Epithelial cell of proximal tubule (primary cell): ENCODE results near the gene SLU7. TPM values are rescaled to one million over a fixed set of nuclear protein-coding genes. Genes with fewer than 3 reads are reported as not detected.

Experiments
- DNase-seq: peaks from one replicate; pipeline ENCODE4 v3.0.0-alpha.2; 2011; ENCODE audit warnings: low read depth
- H3K4me3 ChIP-seq: 2 replicates; pipeline ENCODE4 v1.5.1; 2011; ENCODE audit warnings: low read depth, mild to moderate bottlenecking, low read length
- total RNA-seq: library from RNA; depleted of rRNA; stranded (reverse); fragments of >200 nt; gene quantifications from 2 replicates; pipeline ENCODE4 v1.2.3, GENCODE V29; 2015
- TF ChIP-seq, protein P1 (sequence below): conservative IDR thresholded peaks from 2 replicates; pipeline ENCODE4 v1.5.1; 2012; ENCODE audit warnings: low read depth, mild to moderate bottlenecking, low read length

SLU7 gene
- total RNA-seq, 1 donor from 2014 or later = 59.0 TPM

DNA sequence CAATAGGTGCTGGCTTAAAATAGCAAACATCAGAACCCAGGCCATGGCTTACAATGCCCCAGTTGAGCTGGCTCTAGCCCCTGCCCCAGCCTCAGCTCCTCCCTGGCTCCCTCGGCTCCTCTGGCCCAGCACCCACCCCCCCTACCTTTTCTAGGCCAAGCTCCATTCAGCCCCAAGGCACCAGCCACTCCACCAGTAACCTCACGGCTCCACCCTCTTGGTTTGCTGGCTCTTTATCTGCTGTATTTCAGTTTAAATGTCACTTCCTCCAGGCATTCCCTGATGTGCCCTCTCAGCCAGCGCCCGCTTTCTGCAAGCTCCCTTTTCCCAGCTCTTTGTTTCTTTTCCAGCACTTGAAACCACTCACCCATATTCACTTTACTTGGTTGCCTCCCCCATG is 59.1 kb downstream of the SLU7 start:
- no peak overlapping the region for H3K4me3 ChIP-seq
- TF ChIP-seq, protein P1, sequence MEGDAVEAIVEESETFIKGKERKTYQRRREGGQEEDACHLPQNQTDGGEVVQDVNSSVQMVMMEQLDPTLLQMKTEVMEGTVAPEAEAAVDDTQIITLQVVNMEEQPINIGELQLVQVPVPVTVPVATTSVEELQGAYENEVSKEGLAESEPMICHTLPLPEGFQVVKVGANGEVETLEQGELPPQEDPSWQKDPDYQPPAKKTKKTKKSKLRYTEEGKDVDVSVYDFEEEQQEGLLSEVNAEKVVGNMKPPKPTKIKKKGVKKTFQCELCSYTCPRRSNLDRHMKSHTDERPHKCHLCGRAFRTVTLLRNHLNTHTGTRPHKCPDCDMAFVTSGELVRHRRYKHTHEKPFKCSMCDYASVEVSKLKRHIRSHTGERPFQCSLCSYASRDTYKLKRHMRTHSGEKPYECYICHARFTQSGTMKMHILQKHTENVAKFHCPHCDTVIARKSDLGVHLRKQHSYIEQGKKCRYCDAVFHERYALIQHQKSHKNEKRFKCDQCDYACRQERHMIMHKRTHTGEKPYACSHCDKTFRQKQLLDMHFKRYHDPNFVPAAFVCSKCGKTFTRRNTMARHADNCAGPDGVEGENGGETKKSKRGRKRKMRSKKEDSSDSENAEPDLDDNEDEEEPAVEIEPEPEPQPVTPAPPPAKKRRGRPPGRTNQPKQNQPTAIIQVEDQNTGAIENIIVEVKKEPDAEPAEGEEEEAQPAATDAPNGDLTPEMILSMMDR = no peak
- no peak for DNase-seq

- TF ChIP-seq, protein P1 = no peak
- no peak for DNase-seq
- H3K4me3 ChIP-seq = no peak overlapping the region
These were observed 59.6 kb downstream of the SLU7 start for GRCh38 chr5:160359242-160359641.

DNA sequence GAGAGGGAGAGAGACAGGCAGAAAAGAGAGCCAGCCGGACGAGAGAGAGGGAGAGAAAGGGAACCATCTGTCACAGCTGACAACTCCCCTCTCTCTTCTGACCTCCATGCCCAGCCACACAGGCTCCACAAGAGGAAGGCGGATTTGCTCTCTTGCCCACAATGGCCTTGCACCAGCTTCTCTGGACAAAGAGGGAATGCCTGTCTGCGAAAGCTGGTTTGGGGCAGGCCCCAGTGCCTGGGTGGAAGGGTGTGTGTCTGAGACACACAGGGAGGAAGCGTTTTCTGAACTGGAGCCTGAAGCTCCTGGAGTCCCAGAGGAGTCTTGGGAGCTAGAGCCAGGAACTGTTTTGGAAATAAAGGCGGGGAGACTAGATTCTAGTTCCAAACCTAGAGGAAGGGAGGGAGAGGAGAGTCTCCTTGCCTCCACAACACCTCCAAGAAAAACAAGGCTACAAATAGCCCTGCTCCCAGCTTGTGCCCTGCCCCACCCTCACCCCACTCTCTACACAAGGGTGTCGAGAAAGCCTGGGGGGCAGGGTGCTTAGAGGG is 60.9 kb downstream of the SLU7 start:
- no peak for DNase-seq
- TF ChIP-seq, protein P1 = no peak
- H3K4me3 ChIP-seq = no peak overlapping the region

- TF ChIP-seq, protein P1 = no peak
- no peak for DNase-seq
- H3K4me3 ChIP-seq = no peak overlapping the region
These were observed 61.5 kb downstream of the SLU7 start for GRCh38 chr5:160357394-160357793.

DNA sequence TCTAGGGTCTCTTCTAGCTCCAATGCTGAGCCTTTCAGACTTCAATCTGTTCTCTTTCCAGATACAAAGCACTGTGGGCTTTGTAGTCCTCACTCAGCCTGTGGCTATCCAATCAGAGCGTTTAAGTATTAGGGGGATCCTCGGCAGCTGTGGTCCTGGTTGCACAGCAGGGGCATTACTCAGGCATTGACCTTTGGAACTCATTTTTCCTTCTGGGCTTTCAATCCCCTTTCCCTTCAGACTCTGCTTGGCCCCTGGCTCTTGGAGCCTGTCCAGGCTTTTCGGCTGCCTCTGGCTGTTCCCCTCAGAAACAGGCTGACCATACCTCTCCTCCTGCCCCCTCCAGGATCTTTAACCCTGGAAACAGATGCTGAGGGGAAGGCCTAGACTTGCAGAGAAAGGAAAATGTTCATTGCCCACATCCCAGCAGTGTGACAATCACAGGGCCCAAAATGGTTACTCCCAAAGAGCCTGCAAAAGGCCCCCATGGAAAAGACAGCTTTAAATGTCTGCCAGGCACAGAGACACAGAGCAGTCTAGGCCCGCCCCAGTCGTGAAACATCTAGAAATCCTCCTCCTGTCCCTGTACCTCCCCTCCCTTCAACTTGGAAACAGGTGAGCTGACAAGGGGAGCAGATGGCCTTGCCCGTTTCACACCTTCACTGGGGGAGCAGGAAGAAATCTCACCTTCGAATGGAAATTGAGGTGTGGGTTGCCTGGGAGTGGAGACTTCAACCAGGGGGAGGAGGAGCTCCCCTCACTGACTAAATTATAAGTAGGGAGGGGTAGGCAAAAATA is 62.1 kb downstream of the SLU7 start:
- TF ChIP-seq, protein P1 = no peak
- H3K4me3 ChIP-seq = no peak overlapping the region
- no peak for DNase-seq

DNA sequence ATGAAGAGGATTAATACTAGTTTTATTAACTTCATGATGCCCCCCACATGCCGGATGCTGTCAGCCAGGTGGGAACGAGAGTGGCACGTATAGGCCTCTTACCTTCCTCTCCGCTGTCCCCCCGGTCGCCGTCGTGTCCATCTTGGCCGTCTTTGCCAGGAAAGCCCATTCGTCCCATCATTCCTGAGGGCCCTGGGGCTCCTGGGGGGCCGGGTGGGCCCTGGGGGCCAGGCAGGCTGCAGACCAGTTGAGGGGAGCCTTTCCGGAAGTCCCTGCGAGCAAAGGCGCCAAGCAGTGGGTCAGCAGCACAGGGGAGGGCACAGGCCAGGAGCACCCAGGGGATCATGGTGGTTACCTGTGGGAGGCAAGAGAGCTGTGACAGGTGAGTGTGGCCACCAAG is 64.2 kb downstream of the SLU7 start:
- DNase-seq = no peak
- TF ChIP-seq, protein P1 = no peak
- H3K4me3 ChIP-seq = no peak overlapping the region

DNA sequence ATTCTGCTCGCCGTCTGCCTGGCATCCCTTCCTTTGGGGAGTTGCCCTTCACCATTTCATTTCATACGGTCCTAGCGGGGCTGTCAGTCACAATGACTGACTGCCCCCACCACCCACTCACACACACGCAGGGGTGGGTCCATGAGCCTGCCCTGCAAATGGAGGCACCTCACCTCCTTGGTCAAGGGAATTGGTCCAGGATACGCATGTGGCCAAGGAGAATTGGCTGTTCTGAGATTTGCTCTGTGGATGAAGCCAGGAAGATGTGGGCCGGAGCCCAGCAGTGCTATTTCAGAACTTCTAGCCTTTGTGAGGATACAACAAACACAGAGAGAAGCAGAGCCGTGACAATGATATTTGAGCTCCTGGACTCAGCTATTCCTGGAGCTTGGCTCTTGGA is 65.5 kb downstream of the SLU7 start:
- TF ChIP-seq, protein P1 = no peak
- no peak for DNase-seq

More for the DNA sequence above, 65.5 kb downstream of the SLU7 start:
- H3K4me3 ChIP-seq = no peak overlapping the region
